HG03565 (cell line): ENCODE data around the gene FAM161A.
"Not testable (repeated sequence)": the region's sequence is repeated elsewhere in the genome, so short reads cannot be mapped to it uniquely, and the experiment has no call there.

Experiments
- ATAC-seq: cut with Tn5 transposase; IDR thresholded peaks from one replicate; pipeline ENCODE4 v1.9.1; 2021; ENCODE audit warnings: mild to moderate bottlenecking, moderate library complexity; ENCODE audit not compliant: unreplicated experiment

Gene FAM161A

DNA sequence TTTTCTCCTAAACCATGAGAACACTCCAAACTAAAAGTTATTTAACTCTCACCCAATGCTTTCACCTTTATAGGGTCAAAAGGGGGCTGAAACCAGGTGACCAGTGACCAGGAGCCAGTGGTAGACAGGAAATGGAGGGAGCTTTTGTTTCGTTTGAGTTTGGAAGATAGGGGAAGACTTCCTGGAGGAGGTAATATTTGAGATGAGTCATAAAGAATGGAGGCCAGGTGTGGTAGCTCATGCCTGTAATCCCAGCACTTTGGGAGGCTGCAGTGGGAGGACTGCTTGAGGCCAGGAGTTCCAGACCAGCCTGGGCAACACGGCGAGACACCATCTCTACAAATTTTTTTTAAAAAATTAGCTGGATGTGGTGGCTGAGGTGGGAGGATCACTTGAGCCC, 8.5 kb downstream of the FAM161A start:
- ATAC-seq = no peak

- no peak for ATAC-seq
Observed at GRCh38 chr2:61841286-61841685, 12.6 kb downstream of the FAM161A start.

- no peak for ATAC-seq
Observed at GRCh38 chr2:61834893-61835292, 19.0 kb downstream of the FAM161A start.

DNA sequence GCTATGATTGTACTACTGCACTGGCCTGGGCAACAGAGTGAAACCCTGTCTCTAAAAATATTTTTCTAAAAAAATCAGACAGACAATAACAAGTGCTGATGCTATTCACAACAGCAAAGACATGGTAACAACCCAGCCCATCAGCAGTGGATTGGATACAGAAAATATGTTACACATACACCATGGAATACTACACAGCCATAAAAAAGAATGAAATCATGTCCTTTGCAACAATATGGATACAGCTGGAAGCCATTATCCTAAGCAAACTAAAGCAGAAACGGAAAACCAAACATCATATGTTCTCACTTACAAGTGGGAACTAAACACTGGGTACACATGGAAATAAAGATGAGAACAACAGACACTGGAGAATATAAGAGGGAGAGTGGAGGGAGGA, 19.9 kb downstream of the FAM161A start:
- no peak for ATAC-seq

- no peak for ATAC-seq
Observed at GRCh38 chr2:61832183-61832841, 21.5 kb downstream of the FAM161A start.

GRCh38 chr2:61822255-61822654, 31.6 kb downstream of the FAM161A start:
- no peak for ATAC-seq

DNA sequence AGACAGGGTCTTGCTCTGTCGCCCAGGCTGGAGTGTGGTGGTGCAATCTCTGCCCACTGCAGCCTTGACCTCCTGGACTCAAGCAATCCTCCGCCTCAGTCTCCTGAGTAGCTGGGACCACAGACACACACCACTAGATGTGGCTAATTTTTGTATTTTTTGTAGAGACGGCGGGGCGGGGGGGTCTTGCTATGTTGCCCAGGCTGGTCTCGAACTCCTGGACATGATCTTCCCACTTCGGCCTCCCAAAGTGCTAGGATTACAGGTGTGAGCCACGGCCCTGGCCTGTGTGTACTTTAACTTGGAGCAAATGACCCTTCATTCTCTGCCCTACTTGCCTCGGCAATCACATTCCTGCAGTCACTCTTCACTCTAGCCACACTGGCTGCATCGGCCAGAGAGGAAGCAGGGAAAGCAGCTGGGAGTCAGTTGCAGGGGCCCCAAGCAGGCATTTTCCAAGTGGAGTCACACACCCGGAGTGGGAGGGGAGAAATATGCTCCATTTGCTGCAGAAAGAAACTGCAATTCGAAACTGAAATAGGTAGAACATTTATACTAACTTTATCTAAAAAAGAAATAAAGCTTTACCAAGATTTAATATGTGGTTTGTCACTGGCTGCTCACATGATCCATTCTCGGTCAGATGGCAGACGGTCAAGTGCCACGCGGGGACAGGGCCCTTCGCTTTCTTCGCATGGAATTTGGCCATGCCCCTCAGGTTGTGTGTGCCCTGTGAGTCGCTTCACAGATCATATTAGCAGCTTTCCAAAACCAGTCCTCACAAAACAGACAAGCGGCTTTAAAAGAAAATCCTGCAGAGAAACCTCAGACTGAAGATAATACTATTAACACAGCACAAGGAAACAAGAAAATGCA, 37.1 kb downstream of the FAM161A start:
- ATAC-seq = no peak

- ATAC-seq = no peak
Observed at GRCh38 chr2:61814539-61815160, 39.2 kb downstream of the FAM161A start.

- not testable (repeated sequence) for ATAC-seq
Observed at GRCh38 chr2:61813314-61813713, 40.5 kb downstream of the FAM161A start.

DNA sequence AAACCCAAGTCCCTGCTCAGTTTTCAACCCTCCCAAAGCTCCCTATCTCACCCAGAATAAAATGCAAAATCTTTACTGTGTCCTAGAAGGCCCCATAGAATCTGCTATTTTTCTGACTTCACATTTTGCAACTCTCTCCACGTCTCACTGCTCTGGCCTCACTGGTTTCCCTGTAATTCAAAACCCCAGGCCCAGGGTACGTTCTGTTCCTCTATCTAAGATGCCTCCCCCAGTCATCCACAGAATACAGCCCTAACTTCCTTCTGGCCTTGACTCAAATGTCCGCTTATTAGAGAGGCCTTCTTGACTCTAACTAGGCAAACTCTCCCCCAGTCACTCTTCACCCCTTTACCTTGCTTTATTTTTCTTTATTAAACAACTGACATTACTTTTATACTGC, 42.0 kb downstream of the FAM161A start:
- no peak for ATAC-seq

DNA sequence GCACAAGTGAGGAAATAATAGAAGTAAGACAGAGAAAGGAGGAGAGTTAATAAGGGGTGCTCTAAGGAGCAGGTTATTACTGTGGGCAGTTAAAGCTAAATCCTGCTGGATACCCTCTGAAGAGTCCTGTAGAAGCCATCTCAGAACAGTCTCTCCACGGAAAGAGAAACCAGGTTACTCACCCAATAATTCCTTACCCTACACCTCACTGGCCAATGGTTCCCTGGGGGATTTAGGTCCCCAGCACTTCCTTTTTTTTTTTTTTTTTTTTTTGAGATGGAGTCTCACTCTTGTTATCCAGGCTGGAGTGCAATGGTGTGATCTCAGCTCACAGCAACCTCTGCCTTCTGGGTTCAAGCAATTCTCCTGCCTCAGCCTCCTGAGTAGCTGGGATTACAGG, 43.7 kb downstream of the FAM161A start:
- not testable (repeated sequence) for ATAC-seq

GRCh38 chr2:61808693-61809092, 45.2 kb downstream of the FAM161A start:
- not testable (repeated sequence) for ATAC-seq

DNA sequence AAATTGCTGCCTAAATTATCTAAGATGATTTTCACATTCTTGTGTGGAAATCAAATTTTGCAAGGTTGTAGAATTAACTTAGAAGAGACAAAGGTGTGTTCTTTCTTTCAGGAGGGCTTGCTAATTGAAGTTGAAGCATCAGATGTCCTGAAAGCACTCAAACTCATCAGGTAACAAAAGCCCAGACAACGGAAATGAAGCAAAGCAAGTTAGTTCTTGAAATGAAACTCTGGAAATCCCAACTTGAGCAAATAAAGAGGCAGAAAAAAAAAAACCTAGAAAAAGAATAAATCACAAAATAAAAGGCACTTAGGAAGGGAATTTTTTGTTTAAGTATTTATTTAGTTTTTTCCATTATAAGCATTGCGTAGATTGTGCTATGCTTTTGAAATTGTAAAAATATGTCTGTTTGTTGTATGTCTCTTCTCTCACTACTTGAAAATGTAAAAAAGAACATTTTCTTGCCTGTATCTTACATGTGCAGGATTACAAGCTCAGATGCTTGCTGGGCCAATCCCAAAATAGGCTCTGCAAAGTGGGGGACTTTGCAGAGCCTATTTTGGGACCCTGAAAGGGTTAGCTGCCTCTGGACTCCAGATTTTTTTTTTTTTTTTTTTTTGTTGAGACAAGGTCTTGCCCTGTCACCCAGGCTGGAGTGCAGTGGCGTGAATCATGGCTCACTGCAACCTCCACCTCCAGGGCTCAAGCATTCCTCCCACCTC, 46.7 kb downstream of the FAM161A start:
- no peak for ATAC-seq

DNA sequence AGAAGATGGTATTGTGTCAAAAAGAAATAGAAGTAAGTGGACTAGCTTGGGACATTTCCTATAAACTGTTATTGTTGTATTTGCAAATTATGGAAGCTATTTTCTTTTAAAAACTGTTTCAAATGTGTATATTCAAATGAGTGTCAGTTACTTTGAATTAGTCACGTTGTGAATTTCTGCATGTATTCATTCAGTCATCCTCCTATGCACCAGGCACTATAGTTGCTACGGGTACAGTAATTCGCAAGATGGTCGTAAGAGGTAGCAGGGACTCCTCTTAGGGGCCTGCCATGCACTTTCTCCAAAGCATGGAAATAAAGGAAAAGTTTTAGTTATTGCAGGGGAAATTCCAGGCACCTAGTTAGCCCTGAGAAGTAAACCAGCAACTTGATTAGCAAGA, 51.3 kb downstream of the FAM161A start:
- ATAC-seq = no peak

DNA sequence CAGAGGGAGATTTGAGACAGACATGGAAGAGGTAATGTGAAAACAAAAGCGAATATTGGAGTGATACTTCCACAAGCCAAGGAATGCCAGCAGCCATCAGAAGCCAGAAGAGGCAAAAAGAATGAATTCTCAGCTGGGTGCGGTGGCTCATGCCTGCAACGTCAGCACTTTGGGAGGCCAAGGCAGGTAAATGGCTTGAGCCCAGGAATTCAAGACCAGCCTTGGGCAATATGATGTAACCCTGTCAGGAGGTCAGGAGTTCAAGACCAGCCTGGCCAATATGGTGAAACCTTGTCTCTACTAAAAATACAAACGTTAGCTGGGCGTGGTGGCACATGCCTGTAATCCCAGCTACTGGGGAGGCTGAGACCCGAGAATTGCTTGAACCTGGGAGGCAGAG, 54.8 kb downstream of the FAM161A start:
- no peak for ATAC-seq

GRCh38 chr2:61797446-61797845, 56.4 kb downstream of the FAM161A start:
- ATAC-seq = not testable (repeated sequence)

DNA sequence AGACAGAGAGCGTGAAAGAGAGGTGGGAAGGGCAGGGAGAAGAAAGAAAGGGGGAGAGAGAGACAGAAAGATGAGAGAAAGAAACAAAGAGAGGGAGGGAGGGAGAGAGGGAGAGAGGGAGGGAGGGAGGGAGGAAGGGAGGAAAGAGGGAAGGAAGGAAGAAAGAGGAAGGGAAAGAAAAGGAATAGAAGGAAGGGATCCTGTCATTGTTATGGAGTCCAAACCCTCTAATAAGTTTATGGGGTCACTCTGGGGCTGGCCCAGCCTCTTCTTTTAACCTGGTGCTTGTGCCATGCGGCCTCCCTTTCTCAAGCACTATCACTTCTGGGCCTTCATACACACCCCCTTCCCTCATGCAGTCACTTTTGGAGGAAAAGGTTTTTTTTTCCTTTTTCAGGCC, 58.5 kb downstream of the FAM161A start:
- no peak for ATAC-seq

- ATAC-seq = peak; percentile 69
Observed at GRCh38 chr2:61793389-61793836, 60.4 kb downstream of the FAM161A start.

- no peak for ATAC-seq
Observed at GRCh38 chr2:61792355-61792890, 61.4 kb downstream of the FAM161A start.

GRCh38 chr2:61789807-61790602, 63.9 kb downstream of the FAM161A start:
- no peak for ATAC-seq
